DND-41 (cell line): ENCODE results near the gene PODXL.
"Not testable (repeated sequence)": the region's sequence is repeated elsewhere in the genome, so short reads cannot be mapped to it uniquely, and the experiment has no call there.

ENCODE experiments used
- ATAC-seq: fragments of 200-7000 bp; cut with Tn5 transposase; 3 replicates; pipeline ENCODE4 v1.9.1; 2021; ENCODE audit warnings: low read depth; ENCODE audit not compliant: insufficient read depth
- DNase-seq: peaks from one replicate; pipeline ENCODE4 v3.0.0-alpha.2; 2020
- H2AFZ ChIP-seq: 2 replicates; pipeline ENCODE4 v1.6.0; 2012; ENCODE audit warnings: low read depth, low read length
- H3K27ac ChIP-seq: 2 replicates; pipeline ENCODE4 v1.5.1; 2012; ENCODE audit warnings: low read length, inconsistent platforms
- H3K27me3 ChIP-seq: fragments of 200-600 bp; sonication (generic); 2 replicates; pipeline ENCODE4 v1.6.0; 2012; ENCODE audit warnings: low read length, mild to moderate bottlenecking, inconsistent platforms; ENCODE audit not compliant: insufficient read depth, poor library complexity
- H3K36me3 ChIP-seq: 2 replicates; pipeline ENCODE4 v1.5.1; 2012; ENCODE audit warnings: low read length, inconsistent platforms; ENCODE audit not compliant: insufficient read depth
- H3K4me1 ChIP-seq: 2 replicates; pipeline ENCODE4 v1.5.1; 2012; ENCODE audit warnings: mild to moderate bottlenecking, low read length; ENCODE audit not compliant: insufficient read depth
- H3K4me2 ChIP-seq: 2 replicates; pipeline ENCODE4 v1.6.0; 2012; ENCODE audit warnings: mild to moderate bottlenecking, moderate library complexity, low read length, inconsistent platforms; ENCODE audit not compliant: insufficient read depth
- H3K4me3 ChIP-seq, 2 experiments: fragments of 200-600 bp in 1 of 2; shearing (Covaris generic) in 1 of 2; 2 replicates each; pipeline ENCODE4 v1.5.1; 2012 to 2016; ENCODE audit warnings: inconsistent platforms in 2 of 2, low read length in 2 of 2, mild to moderate bottlenecking in 2 of 2, low read depth in 1 of 2, moderate library complexity in 1 of 2
- H3K79me2 ChIP-seq: 2 replicates; pipeline ENCODE4 v1.6.0; 2012; ENCODE audit warnings: low read length, inconsistent platforms; ENCODE audit not compliant: insufficient read depth
- H3K9ac ChIP-seq: 2 replicates; pipeline ENCODE4 v1.6.0; 2012; ENCODE audit warnings: low read depth, mild to moderate bottlenecking, inconsistent platforms, low read length, moderate library complexity
- H3K9me3 ChIP-seq: 2 replicates; pipeline ENCODE4 v1.5.1; 2012; ENCODE audit warnings: low read length, moderate library complexity, mild to moderate bottlenecking, inconsistent platforms; ENCODE audit not compliant: insufficient read depth, severe bottlenecking
- H4K20me1 ChIP-seq: 2 replicates; pipeline ENCODE4 v1.6.0; 2012; ENCODE audit warnings: low read length; ENCODE audit not compliant: insufficient read depth
- CTCF ChIP-seq: IDR thresholded peaks from 2 replicates; pipeline ENCODE4 v1.5.1; 2012; ENCODE audit warnings: borderline replicate concordance, low read length, moderate library complexity, mild to moderate bottlenecking; ENCODE audit not compliant: poor library complexity, severe bottlenecking; ENCODE audit errors: extremely low read depth
- EZH2 ChIP-seq: IDR thresholded peaks from 3 replicates; pipeline ENCODE4 v1.6.1; 2012; ENCODE audit warnings: borderline replicate concordance, low read depth, mild to moderate bottlenecking, moderate library complexity, low read length, inconsistent platforms; ENCODE audit not compliant: severe bottlenecking

PODXL gene

DNA sequence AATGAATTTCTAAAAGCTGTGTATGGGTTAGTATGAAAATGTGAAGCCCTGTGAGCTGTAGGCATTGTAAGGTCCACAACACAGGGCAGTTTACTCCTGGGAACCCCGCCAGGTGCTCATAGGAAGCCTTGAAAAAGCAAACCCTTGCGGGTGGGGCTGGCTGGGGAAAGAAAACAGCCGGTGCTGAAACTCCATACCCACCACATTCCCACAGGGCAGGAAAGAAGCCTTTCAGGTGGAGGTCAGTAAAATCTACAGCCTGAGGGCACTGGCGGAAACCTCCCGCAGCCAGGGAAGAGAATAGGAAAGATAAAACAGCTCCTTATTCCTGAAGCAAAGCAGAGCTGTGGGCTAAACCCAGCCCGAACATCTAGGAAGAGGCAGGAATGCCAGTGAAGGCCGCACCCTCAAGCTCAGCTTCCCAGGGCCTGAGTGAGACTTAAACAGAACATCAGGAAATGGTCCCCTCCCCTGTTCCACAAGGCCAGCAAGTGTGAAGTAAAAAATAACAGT, 34.7 kb downstream of the PODXL start:
- Histone ChIP-seq H3K4me2 (peak overlapping the region; percentile 57), H3K9ac (no peak overlapping the region), H3K4me3 (no peak overlapping the region), H3K9me3 (no peaks in the 10 kb centered on the region), H3K36me3 (no peaks in the 10 kb centered on the region), H3K79me2 (no peaks in the 10 kb centered on the region), H2AFZ (0 out of 2 replicates have a peak overlapping the region, but pooled peaks have one; percentile 20), H3K4me1 (peaks cover 15% of the 10 kb centered on the region), H3K27ac (no peak overlapping the region), H4K20me1 (no peaks in the 10 kb centered on the region), H3K27me3 (no peaks in the 10 kb centered on the region)
- no peak for ATAC-seq
- no peak for TF ChIP-seq CTCF
- TF ChIP-seq EZH2: no peak
- DNase-seq: no peak

DNA sequence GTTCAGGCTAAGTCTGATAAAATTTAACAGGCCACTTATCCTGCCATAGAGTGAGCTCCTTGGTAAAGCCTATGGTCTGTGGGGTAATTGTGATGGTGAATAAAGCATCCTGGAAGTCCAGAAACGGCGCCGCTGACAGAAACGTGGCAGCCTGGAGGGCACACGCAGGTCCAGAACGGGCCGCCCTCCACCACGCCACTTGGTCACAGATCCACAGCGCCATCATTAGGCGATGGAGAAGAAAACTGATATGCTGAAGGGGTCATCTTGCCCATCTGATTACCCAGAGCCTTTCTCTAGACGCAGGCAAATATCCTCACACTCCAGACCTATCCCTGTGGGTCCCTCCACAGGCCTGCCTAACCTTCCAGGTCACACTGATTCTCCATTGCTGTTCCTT, 37.8 kb downstream of the PODXL start:
- no peak for DNase-seq
- Histone ChIP-seq H3K27ac (no peak overlapping the region), H4K20me1 (no peaks in the 10 kb centered on the region), H3K36me3 (no peaks in the 10 kb centered on the region), H3K27me3 (no peaks in the 10 kb centered on the region), H3K79me2 (no peaks in the 10 kb centered on the region), H3K9ac (no peak overlapping the region), H2AFZ (no peak overlapping the region), H3K4me3 (no peak overlapping the region), H3K9me3 (no peaks in the 10 kb centered on the region), H3K4me2 (no peak overlapping the region), H3K4me1 (peaks cover 17% of the 10 kb centered on the region)
- no peak for ATAC-seq
- TF ChIP-seq EZH2 (no peak), CTCF (no peak)

- H3K79me2 ChIP-seq: no peaks in the 10 kb centered on the region
- TF ChIP-seq CTCF (no peak), EZH2 (no peak)
- H3K27me3 ChIP-seq: no peaks in the 10 kb centered on the region
- H3K9ac ChIP-seq: no peak overlapping the region
- no peak for DNase-seq
- H3K4me1 ChIP-seq: peaks cover 15% of the 10 kb centered on the region
- no peak overlapping the region for H3K4me2 ChIP-seq
- no peak overlapping the region for H2AFZ ChIP-seq
- H3K4me3 ChIP-seq: no peak overlapping the region
- no peaks in the 10 kb centered on the region for H4K20me1 ChIP-seq
- no peak for ATAC-seq
- H3K9me3 ChIP-seq: no peaks in the 10 kb centered on the region
- H3K27ac ChIP-seq: no peak overlapping the region
- no peaks in the 10 kb centered on the region for H3K36me3 ChIP-seq
These were observed 39.1 kb downstream of the PODXL start for GRCh38 chr7:131517218-131517923.

- H3K79me2 ChIP-seq, H3K9me3 ChIP-seq, ATAC-seq, H4K20me1 ChIP-seq, H3K4me2 ChIP-seq, H2AFZ ChIP-seq, H3K27ac ChIP-seq, H3K4me1 ChIP-seq, DNase-seq, H3K9ac ChIP-seq, H3K4me3 ChIP-seq, H3K36me3 ChIP-seq, H3K27me3 ChIP-seq: not testable (repeated sequence)
These were observed 41.0 kb downstream of the PODXL start for GRCh38 chr7:131515471-131515870.
